Loucy (cell line): Measurements from ENCODE around the gene USP38.
"Not testable (repeated sequence)": the region's sequence is repeated elsewhere in the genome, so short reads cannot be mapped to it uniquely, and the experiment has no call there.

Experiments used
- H2AFZ ChIP-seq: fragments of 200-600 bp; sonication (generic); 2 replicates; pipeline ENCODE4 v1.6.0; 2016; ENCODE audit warnings: antibody characterized with exemption, mild to moderate bottlenecking, low read length, moderate library complexity
- H3F3A ChIP-seq: fragments of 200-600 bp; 2 replicates; pipeline ENCODE4 v1.6.0; 2016; ENCODE audit warnings: antibody characterized with exemption, low read depth, mild to moderate bottlenecking
- H3K27me3 ChIP-seq: fragments of 200-600 bp; sonication (generic); 2 replicates; pipeline ENCODE4 v1.6.1; 2014; ENCODE audit warnings: low read length, mild to moderate bottlenecking; ENCODE audit not compliant: insufficient read depth, poor library complexity, severe bottlenecking
- H3K36me3 ChIP-seq: fragments of 200-600 bp; sonication (generic); 2 replicates; pipeline ENCODE4 v1.6.1; 2016; ENCODE audit warnings: low read length; ENCODE audit not compliant: insufficient read depth
- H3K4me1 ChIP-seq: fragments of 200-600 bp; sonication (generic); 2 replicates; pipeline ENCODE4 v1.5.1; 2014; ENCODE audit warnings: low read length, mild to moderate bottlenecking; ENCODE audit not compliant: insufficient read depth, poor library complexity, severe bottlenecking
- H3K4me2 ChIP-seq: fragments of 200-600 bp; sonication (generic); 2 replicates; pipeline ENCODE4 v1.6.0; 2014; ENCODE audit warnings: antibody characterized with exemption, low read length, low read depth, mild to moderate bottlenecking; ENCODE audit not compliant: poor library complexity, severe bottlenecking
- H3K4me3 ChIP-seq: fragments of 200-600 bp; sonication (generic); 2 replicates; pipeline ENCODE4 v1.5.1; 2014; ENCODE audit warnings: low read length, mild to moderate bottlenecking, mixed read lengths; ENCODE audit not compliant: poor library complexity, severe bottlenecking
- H3K79me2 ChIP-seq: fragments of 200-600 bp; sonication (generic); 2 replicates; pipeline ENCODE4 v1.6.1; 2014; ENCODE audit warnings: low read length; ENCODE audit not compliant: insufficient read depth
- H3K9ac ChIP-seq: fragments of 200-600 bp; sonication (generic); 2 replicates; pipeline ENCODE4 v1.6.0; 2014; ENCODE audit warnings: mild to moderate bottlenecking, low read depth, low read length, moderate library complexity; ENCODE audit not compliant: poor library complexity, severe bottlenecking
- H3K9me2 ChIP-seq: fragments of 200-600 bp; sonication (generic); replicated peaks from 2 replicates; pipeline ENCODE4 v1.6.1; 2016; ENCODE audit warnings: low read depth, low read length, mixed read lengths
- H3K9me3 ChIP-seq: fragments of 200-600 bp; sonication (generic); 2 replicates; pipeline ENCODE4 v1.6.1; 2014; ENCODE audit warnings: mild to moderate bottlenecking, antibody characterized with exemption, low read length, low read depth; ENCODE audit not compliant: insufficient read depth
- H4K20me1 ChIP-seq: fragments of 200-600 bp; sonication (generic); 2 replicates; pipeline ENCODE4 v1.6.0; 2014; ENCODE audit warnings: antibody characterized with exemption, low read length, mild to moderate bottlenecking; ENCODE audit not compliant: insufficient read depth, poor library complexity, severe bottlenecking
- EZH2phosphoT487 ChIP-seq: fragments of 200-600 bp; IDR thresholded peaks from 2 replicates; pipeline ENCODE4 v1.6.1; 2018; ENCODE audit warnings: antibody characterized with exemption, mild to moderate bottlenecking, moderate library complexity, borderline replicate concordance
- TF ChIP-seq, protein P1 (sequence below): fragments of 200-600 bp; sonication (generic); conservative IDR thresholded peaks from 2 replicates; pipeline ENCODE4 v1.5.1; 2014; ENCODE audit warnings: mild to moderate bottlenecking, antibody characterized with exemption, low read length

USP38 gene

GRCh38 chr4:143230683-143231082 is 46.0 kb downstream of the USP38 start:
- TF ChIP-seq, protein P1, sequence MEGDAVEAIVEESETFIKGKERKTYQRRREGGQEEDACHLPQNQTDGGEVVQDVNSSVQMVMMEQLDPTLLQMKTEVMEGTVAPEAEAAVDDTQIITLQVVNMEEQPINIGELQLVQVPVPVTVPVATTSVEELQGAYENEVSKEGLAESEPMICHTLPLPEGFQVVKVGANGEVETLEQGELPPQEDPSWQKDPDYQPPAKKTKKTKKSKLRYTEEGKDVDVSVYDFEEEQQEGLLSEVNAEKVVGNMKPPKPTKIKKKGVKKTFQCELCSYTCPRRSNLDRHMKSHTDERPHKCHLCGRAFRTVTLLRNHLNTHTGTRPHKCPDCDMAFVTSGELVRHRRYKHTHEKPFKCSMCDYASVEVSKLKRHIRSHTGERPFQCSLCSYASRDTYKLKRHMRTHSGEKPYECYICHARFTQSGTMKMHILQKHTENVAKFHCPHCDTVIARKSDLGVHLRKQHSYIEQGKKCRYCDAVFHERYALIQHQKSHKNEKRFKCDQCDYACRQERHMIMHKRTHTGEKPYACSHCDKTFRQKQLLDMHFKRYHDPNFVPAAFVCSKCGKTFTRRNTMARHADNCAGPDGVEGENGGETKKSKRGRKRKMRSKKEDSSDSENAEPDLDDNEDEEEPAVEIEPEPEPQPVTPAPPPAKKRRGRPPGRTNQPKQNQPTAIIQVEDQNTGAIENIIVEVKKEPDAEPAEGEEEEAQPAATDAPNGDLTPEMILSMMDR = no peak
- TF ChIP-seq EZH2phosphoT487 = no peak
- H3K9me2 ChIP-seq = no peaks in the 10 kb centered on the region
- no peaks in the 10 kb centered on the region for H4K20me1 ChIP-seq
- H3K4me2 ChIP-seq = no peak overlapping the region
- H3F3A ChIP-seq = no peaks in the 10 kb centered on the region
- no peaks in the 10 kb centered on the region for H3K79me2 ChIP-seq
- H3K36me3 ChIP-seq = no peaks in the 10 kb centered on the region
- H3K9me3 ChIP-seq = no peaks in the 10 kb centered on the region
- H2AFZ ChIP-seq = no peak overlapping the region
- no peak overlapping the region for H3K9ac ChIP-seq
- no peaks in the 10 kb centered on the region for H3K27me3 ChIP-seq
- no peaks in the 10 kb centered on the region for H3K4me1 ChIP-seq
- no peak overlapping the region for H3K4me3 ChIP-seq

DNA sequence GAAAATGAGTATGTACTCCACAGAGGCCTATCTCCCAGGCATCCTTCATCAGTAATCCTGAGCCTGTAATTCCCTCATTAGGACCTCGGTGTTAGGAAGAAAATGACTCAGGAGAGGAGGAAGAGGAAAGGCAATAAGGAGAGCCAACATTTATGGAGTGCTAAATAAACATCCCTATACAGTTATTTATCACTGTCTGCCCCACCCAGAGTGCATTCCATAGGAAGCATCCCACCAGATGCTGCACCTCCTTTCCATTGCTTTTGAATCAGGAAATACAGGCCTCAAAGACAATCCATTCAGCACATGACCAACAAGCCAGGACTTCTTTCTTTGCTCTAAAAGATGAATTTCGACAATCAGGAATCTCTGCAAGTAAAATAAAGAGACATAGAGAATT is 47.6 kb downstream of the USP38 start:
- no peak overlapping the region for H2AFZ ChIP-seq
- H3F3A ChIP-seq = no peaks in the 10 kb centered on the region
- no peaks in the 10 kb centered on the region for H3K4me1 ChIP-seq
- TF ChIP-seq, protein P1 = no peak
- no peak for TF ChIP-seq EZH2phosphoT487
- H3K9me2 ChIP-seq = no peaks in the 10 kb centered on the region
- H3K27me3 ChIP-seq = no peaks in the 10 kb centered on the region
- no peaks in the 10 kb centered on the region for H3K9me3 ChIP-seq
- H3K4me2 ChIP-seq = no peak overlapping the region
- H3K4me3 ChIP-seq = no peak overlapping the region
- no peaks in the 10 kb centered on the region for H3K79me2 ChIP-seq
- no peaks in the 10 kb centered on the region for H3K36me3 ChIP-seq
- H4K20me1 ChIP-seq = no peaks in the 10 kb centered on the region
- no peak overlapping the region for H3K9ac ChIP-seq

- Histone ChIP-seq H3K4me2 (no peak overlapping the region), H2AFZ (no peak overlapping the region), H3K36me3 (no peaks in the 10 kb centered on the region), H3K79me2 (no peaks in the 10 kb centered on the region), H3K9me2 (no peaks in the 10 kb centered on the region), H4K20me1 (no peaks in the 10 kb centered on the region), H3F3A (no peaks in the 10 kb centered on the region), H3K4me3 (no peak overlapping the region), H3K27me3 (no peaks in the 10 kb centered on the region), H3K9ac (no peak overlapping the region), H3K4me1 (no peaks in the 10 kb centered on the region), H3K9me3 (no peaks in the 10 kb centered on the region)
- TF ChIP-seq, protein P1 = no peak
- no peak for TF ChIP-seq EZH2phosphoT487
These were observed 49.4 kb downstream of the USP38 start for GRCh38 chr4:143234153-143234552.

DNA sequence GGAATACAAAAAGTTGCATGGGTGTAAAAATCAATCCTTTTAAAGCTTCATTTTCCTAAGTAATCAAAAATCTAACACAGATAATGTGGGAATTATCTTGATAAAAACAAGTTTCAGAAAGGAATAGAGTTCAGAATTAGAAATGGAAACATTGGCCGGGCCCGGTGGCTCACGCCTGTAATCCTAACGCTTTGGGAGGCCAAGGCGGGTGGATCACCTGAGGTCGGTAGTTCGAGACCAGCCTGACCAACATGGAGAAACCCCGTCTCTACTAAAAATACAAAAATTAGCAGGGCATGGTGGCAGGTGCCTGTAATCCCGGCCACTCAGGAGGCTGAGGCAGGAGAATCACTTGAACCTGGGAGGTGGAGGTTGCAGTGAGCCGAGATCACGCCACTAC is 52.5 kb downstream of the USP38 start:
- not testable (repeated sequence) for H3K79me2 ChIP-seq, H3K9ac ChIP-seq, H3K9me2 ChIP-seq, H2AFZ ChIP-seq, H3K4me3 ChIP-seq, H4K20me1 ChIP-seq, H3K9me3 ChIP-seq, H3K4me1 ChIP-seq, H3F3A ChIP-seq, H3K4me2 ChIP-seq, H3K27me3 ChIP-seq, H3K36me3 ChIP-seq
